CD4-positive, alpha-beta memory T cell (primary cell): Measurements from ENCODE around the gene DUSP9. TPM values are rescaled to one million over a fixed set of nuclear protein-coding genes. Genes with fewer than 3 reads are reported as not detected.
A peak's percentile ranks its signal among the peaks of the same experiment; 100 is the strongest.

Experiments used
- CTCF ChIA-PET: fragments of 350-600 bp; sonication (Branson Sonifier 250); formaldehyde crosslinking; loops from one replicate; lab custom pipeline; 2021; ENCODE audit warnings: inconsistent platforms; ENCODE audit not compliant: partially characterized antibody; lab: Charles Lee
- POLR2A ChIA-PET: fragments of 350-600 bp; sonication (Branson Sonifier 250); formaldehyde crosslinking; loops from one replicate; lab custom pipeline; 2021; ENCODE audit not compliant: partially characterized antibody; lab: Charles Lee
- DNase-seq, 5 donors: peaks; one replicate each; pipeline versions ENCODE4 v3.0.0 to v3.0.0-alpha.2; 2020 to 2022; ENCODE audit warnings: mixed read lengths in 1 of 5
- H3K27ac ChIP-seq: one replicate; pipeline ENCODE4 v1.7.0; 2013; ENCODE audit warnings: low read depth, low read length
- H3K27me3 ChIP-seq: 2 replicates; pipeline ENCODE4 v1.7.0; 2013; ENCODE audit warnings: mild to moderate bottlenecking, low read length, moderate library complexity; ENCODE audit not compliant: insufficient read depth
- H3K36me3 ChIP-seq: 2 replicates; pipeline ENCODE4 v1.7.0; 2013; ENCODE audit warnings: mild to moderate bottlenecking, low read length, moderate library complexity; ENCODE audit not compliant: insufficient read depth
- H3K4me1 ChIP-seq: 2 replicates; pipeline ENCODE4 v1.7.0; 2013; ENCODE audit warnings: mild to moderate bottlenecking, low read length, moderate library complexity; ENCODE audit not compliant: insufficient read depth
- H3K4me3 ChIP-seq, 2 donors: one replicate each; pipeline ENCODE4 v1.7.0; 2013; ENCODE audit warnings: low read length in 2 of 2, mild to moderate bottlenecking in 1 of 2
- H3K9me3 ChIP-seq, 2 donors: one replicate each; pipeline ENCODE4 v1.7.0; 2013; ENCODE audit warnings: low read length in 2 of 2, control low read depth in 1 of 2; ENCODE audit not compliant: control insufficient read depth in 1 of 2
- H3K27ac Mint-ChIP-seq, 7 donors: one replicate each; pipeline ENCODE4 v1.8.0; 2020 to 2021; ENCODE audit warnings: mixed read lengths in 7 of 7, mild to moderate bottlenecking in 6 of 7, inconsistent platforms in 3 of 7, moderate library complexity in 3 of 7
- H3K27me3 Mint-ChIP-seq, 2 donors: one replicate each; pipeline ENCODE4 v1.8.0; 2020 to 2021; ENCODE audit warnings: mixed read lengths in 2 of 2
- H3K36me3 Mint-ChIP-seq, 2 donors: one replicate each; pipeline ENCODE4 v1.8.0; 2020 to 2021; ENCODE audit warnings: mixed read lengths in 2 of 2, inconsistent platforms in 1 of 2, mild to moderate bottlenecking in 1 of 2
- H3K4me1 Mint-ChIP-seq, 4 donors: one replicate each; pipeline ENCODE4 v1.8.0; 2020 to 2021; ENCODE audit warnings: mixed read lengths in 4 of 4, mild to moderate bottlenecking in 1 of 4
- H3K4me3 Mint-ChIP-seq, 8 donors: one replicate each; pipeline ENCODE4 v1.8.0; 2020 to 2021; ENCODE audit warnings: mixed read lengths in 8 of 8, mild to moderate bottlenecking in 7 of 8, moderate library complexity in 6 of 8, inconsistent platforms in 3 of 8
- H3K9me3 Mint-ChIP-seq, 8 donors: one replicate each; pipeline ENCODE4 v1.8.0; 2020 to 2021; ENCODE audit warnings: mixed read lengths in 8 of 8, mild to moderate bottlenecking in 5 of 8, inconsistent platforms in 3 of 8, moderate library complexity in 1 of 8
- intact Hi-C: fragments of 100-400 bp; cut with micrococcal nuclease; formaldehyde crosslinking; loops from one replicate; pipeline ENCODE4 v1.15.1; 2023
- polyA plus RNA-seq, 2 donors: library from polyadenylated mRNA; unstranded; fragments of 300-500 nt; fragmentation: Illumina TruSeq; gene quantifications; one replicate each; pipeline ENCODE4 v1.2.3, GENCODE V29; 2021
- total RNA-seq, 2 experiments: library from RNA; stranded (reverse); gene quantifications; one replicate each; pipeline ENCODE4 v1.2.3, GENCODE V29; 2021

Gene DUSP9
- total and polyA plus RNA-seq, 4 experiments from 2014 or later: not detected

- Mint-ChIP-seq H3K36me3 (no peaks in the 10 kb centered on the region), H3K9me3 (peaks cover 0 to 3% (median 0%) of the 10 kb centered on the region in 8 donors), H3K4me3 (peak overlapping the region in 3 of 8 donors; percentile 7 to 32 (median 26)), H3K27ac (no peak overlapping the region), H3K4me1 (peaks cover 7 to 14% (median 11%) of the 10 kb centered on the region in 4 donors), H3K27me3 (peaks cover 13% of the 10 kb centered on the region in 2 donors)
- Histone ChIP-seq H3K4me1 (peaks cover 10% of the 10 kb centered on the region), H3K27me3 (peaks cover 10% of the 10 kb centered on the region), H3K27ac (no peak overlapping the region), H3K9me3 (no peaks in the 10 kb centered on the region), H3K36me3 (no peaks in the 10 kb centered on the region), H3K4me3 (no peak overlapping the region)
- ChIA-PET POLR2A (no interaction called here), CTCF (interaction anchor here (0.9 to 6.2 kb wide), 7 partner anchors 8 to 105 kb away, joined by 3 to 33 read pairs (median 4); no protein-coding TSS in a partner anchor)
- no peak for DNase-seq
- intact Hi-C loops: no loop called here
These were observed 2.5 kb upstream of the DUSP9 start for GRCh38 chrX:153644356-153645125.

GRCh38 chrX:153645151-153645550 lies 1.9 kb upstream of the DUSP9 start:
- no peak overlapping the region for H3K27ac Mint-ChIP-seq
- H3K27me3 Mint-ChIP-seq: peaks cover 13% of the 10 kb centered on the region in 2 donors
- Histone ChIP-seq H3K4me3 (no peak overlapping the region), H3K36me3 (no peaks in the 10 kb centered on the region), H3K27ac (no peak overlapping the region), H3K27me3 (peaks cover 10% of the 10 kb centered on the region), H3K9me3 (no peaks in the 10 kb centered on the region), H3K4me1 (peaks cover 10% of the 10 kb centered on the region)
- H3K9me3 Mint-ChIP-seq: peaks cover 0 to 3% (median 0%) of the 10 kb centered on the region in 8 donors
- CTCF ChIA-PET: interaction anchor here (0.9 to 6.2 kb wide), 8 partner anchors 9 to 703 kb away, joined by 3 to 33 read pairs (median 4); no protein-coding TSS in a partner anchor
- no peak for DNase-seq
- peaks cover 7 to 14% (median 11%) of the 10 kb centered on the region in 4 donors for H3K4me1 Mint-ChIP-seq
- no peaks in the 10 kb centered on the region for H3K36me3 Mint-ChIP-seq
- intact Hi-C loops: no loop called here
- H3K4me3 Mint-ChIP-seq: no peak overlapping the region
- POLR2A ChIA-PET: no interaction called here

- Histone ChIP-seq H3K27me3 (peaks cover 10% of the 10 kb centered on the region), H3K36me3 (no peaks in the 10 kb centered on the region), H3K4me1 (peaks cover 10% of the 10 kb centered on the region), H3K4me3 (no peak overlapping the region), H3K27ac (no peak overlapping the region), H3K9me3 (no peaks in the 10 kb centered on the region)
- H3K4me1 Mint-ChIP-seq: peaks cover 7 to 11% (median 10%) of the 10 kb centered on the region in 4 donors
- no peak overlapping the region for H3K27ac Mint-ChIP-seq
- no peaks in the 10 kb centered on the region for H3K36me3 Mint-ChIP-seq
- no peak for DNase-seq
- peaks cover 0 to 3% (median 0%) of the 10 kb centered on the region in 8 donors for H3K9me3 Mint-ChIP-seq
- peak overlapping the region in 2 of 8 donors; percentile 20 to 41 for H3K4me3 Mint-ChIP-seq
- peaks cover 11 to 13% of the 10 kb centered on the region in 2 donors for H3K27me3 Mint-ChIP-seq
- CTCF ChIA-PET: interaction anchor here (0.7 to 6.2 kb wide), 5 partner anchors 21 to 704 kb away, joined by 3 to 33 read pairs (median 4); no protein-coding TSS in a partner anchor
- intact Hi-C loops: no loop called here
- POLR2A ChIA-PET: no interaction called here
These were observed 998 bp upstream of the DUSP9 start for GRCh38 chrX:153645921-153646488.

GRCh38 chrX:153647461-153648357 lies 706 bp downstream of the DUSP9 start:
- Histone ChIP-seq H3K36me3 (no peaks in the 10 kb centered on the region), H3K27ac (no peak overlapping the region), H3K4me1 (peaks cover 5% of the 10 kb centered on the region), H3K9me3 (no peaks in the 10 kb centered on the region), H3K4me3 (no peak overlapping the region), H3K27me3 (peaks cover 7% of the 10 kb centered on the region)
- POLR2A ChIA-PET: interaction anchor here (0.7 to 1.2 kb wide), 2 partner anchors 34 to 706 kb away, joined by 3 read pairs; no protein-coding TSS in a partner anchor
- no peaks in the 10 kb centered on the region for H3K36me3 Mint-ChIP-seq
- H3K27me3 Mint-ChIP-seq: peaks cover 7 to 10% of the 10 kb centered on the region in 2 donors
- H3K9me3 Mint-ChIP-seq: peaks cover 0 to 2% (median 0%) of the 10 kb centered on the region in 8 donors
- peak overlapping the region in 3 of 8 donors; percentile 9 to 66 (median 66) for H3K4me3 Mint-ChIP-seq
- H3K27ac Mint-ChIP-seq: no peak overlapping the region
- peaks cover 4 to 9% (median 5%) of the 10 kb centered on the region in 4 donors for H3K4me1 Mint-ChIP-seq
- CTCF ChIA-PET: interaction anchor here (1.3 to 6.2 kb wide), 6 partner anchors 19 to 108 kb away, joined by 3 to 33 read pairs (median 10); no protein-coding TSS in a partner anchor
- intact Hi-C loops: no loop called here
- DNase-seq: no peak

- H3K27ac ChIP-seq: no peak overlapping the region
- H3K36me3 ChIP-seq: no peaks in the 10 kb centered on the region
- peaks cover 0 to 5% (median 0%) of the 10 kb centered on the region in 8 donors for H3K9me3 Mint-ChIP-seq
- no peak for DNase-seq
- H3K27ac Mint-ChIP-seq: no peak overlapping the region
- H3K4me1 Mint-ChIP-seq: peaks cover 0 to 1% (median under 1%) of the 10 kb centered on the region in 4 donors
- H3K4me1 ChIP-seq: peaks cover 3% of the 10 kb centered on the region
- peaks cover 3% of the 10 kb centered on the region for H3K27me3 ChIP-seq
- H3K27me3 Mint-ChIP-seq: peaks cover 4 to 6% of the 10 kb centered on the region in 2 donors
- H3K4me3 Mint-ChIP-seq: peak overlapping the region in 1 of 8 donors; percentile 45
- intact Hi-C loops: loop anchor here (1.0 kb wide), 2 partner anchors 94 to 109 kb away; no protein-coding TSS in a partner anchor
- POLR2A ChIA-PET: interaction anchor here (1.2 kb wide), 1 partner anchor 707 kb away, joined by 3 read pairs; no protein-coding TSS in a partner anchor
- no peak overlapping the region for H3K4me3 ChIP-seq
- CTCF ChIA-PET: interaction anchor here (1.3 to 6.2 kb wide), 7 partner anchors 18 to 109 kb away, joined by 3 to 33 read pairs (median 4); no protein-coding TSS in a partner anchor
- H3K36me3 Mint-ChIP-seq: no peaks in the 10 kb centered on the region
- no peaks in the 10 kb centered on the region for H3K9me3 ChIP-seq
These were observed 1.6 kb downstream of the DUSP9 start for GRCh38 chrX:153648358-153649177.
